Heart left ventricle (tissue), 16 donors: ENCODE measurements around the gene MGAT4D. TPM values are rescaled to one million over a fixed set of nuclear protein-coding genes. Genes with fewer than 3 reads are reported as not detected.
"Not testable (repeated sequence)": the region's sequence is repeated elsewhere in the genome, so short reads cannot be mapped to it uniquely, and the experiment has no call there.

Source experiments
- ATAC-seq, 4 donors: fragments of 200-7000 bp; cut with Tn5 transposase; one replicate each; pipeline ENCODE4 v1.9.1; 2020 to 2022; ENCODE audit warnings: moderate library complexity in 4 of 4, mild to moderate bottlenecking in 3 of 4, moderate number of reproducible peaks in 1 of 4
- DNase-seq, 5 donors: peaks; one replicate each; pipeline ENCODE4 v3.0.0-alpha.2; 2020
- H3K27ac ChIP-seq, 12 donors: fragments of 200-600 bp; sonication (generic) in 4 of 12; one replicate each; pipeline versions ENCODE4 v1.5.0 to v1.8.0; 2016 to 2022; ENCODE audit warnings: mild to moderate bottlenecking in 2 of 12
- H3K27me3 ChIP-seq, 9 donors: fragments of 200-600 bp; sonication (generic) in 2 of 9; one replicate each; pipeline versions ENCODE4 v1.5.1 to v1.8.0; 2016 to 2022; ENCODE audit warnings: mild to moderate bottlenecking in 3 of 9
- H3K36me3 ChIP-seq, 9 donors: fragments of 200-600 bp; sonication (generic) in 2 of 9; one replicate each; pipeline versions ENCODE4 v1.5.0 to v1.8.0; 2018 to 2022; ENCODE audit warnings: mild to moderate bottlenecking in 2 of 9
- H3K4me1 ChIP-seq, 12 donors: fragments of 200-600 bp; sonication (generic) in 4 of 12; one replicate each; pipeline versions ENCODE4 v1.5.0 to v1.8.0; 2016 to 2022; ENCODE audit warnings: mild to moderate bottlenecking in 3 of 12
- H3K4me3 ChIP-seq, 12 donors: fragments of 200-600 bp; sonication (generic) in 4 of 12; one replicate each; pipeline versions ENCODE4 v1.5.0 to v1.8.0; 2017 to 2022; ENCODE audit warnings: mild to moderate bottlenecking in 9 of 12, moderate library complexity in 4 of 12
- H3K9me3 ChIP-seq, 12 donors: fragments of 200-600 bp; sonication (generic) in 4 of 12; one replicate each; pipeline versions ENCODE4 v1.5.0 to v1.8.0; 2016 to 2022; ENCODE audit warnings: mild to moderate bottlenecking in 1 of 12
- CTCF ChIP-seq, 12 donors: fragments of 200-600 bp; sonication (generic) in 4 of 12; IDR thresholded peaks; one replicate each; pipeline versions ENCODE4 v1.5.0 to v1.8.0; 2018 to 2022; ENCODE audit warnings: antibody characterized with exemption in 12 of 12, mild to moderate bottlenecking in 5 of 12
- POLR2A ChIP-seq, 2 donors: fragments of 450-650 bp; IDR thresholded peaks; one replicate each; pipeline ENCODE4 v1.6.1; 2017; ENCODE audit warnings: antibody characterized with exemption in 2 of 2, mild to moderate bottlenecking in 2 of 2, moderate library complexity in 2 of 2
- WGBS, 4 donors: extraction: QIAGEN DNeasy Blood & Tissue Kit in 2 of 4; methylation state at CpG; one replicate each; pipeline versions ENCODE4 v1.1.5 to v1.1.7; 2013 to 2018; 5-methylcytosine and 5-hydroxymethylcytosine counted together
- intact Hi-C, 10 donors: fragments of 100-400 bp; cut with DNase I; formaldehyde crosslinking; loops; one replicate each; pipeline versions ENCODE4 v1.11.1 to v1.14.2; 2022
- polyA plus RNA-seq, 2 donors: library from polyadenylated mRNA; stranded (reverse); fragments of 200-250 nt; gene quantifications; one replicate each; pipeline ENCODE4 v1.2.3, GENCODE V29; 2013
- total RNA-seq, 9 donors: library from RNA; depleted of rRNA in 2 of 9; stranded (reverse); fragments of >200 nt in 2 of 9; fragmentation: NEBNext Ultra II Directional in 3 of 9; extraction: Animal tissue kit (Norgen Biotek cat#: 25700) in 3 of 9; gene quantifications; one replicate each; pipeline versions ENCODE4 v1.1.0 to v1.2.4, GENCODE V29; 2016 to 2023
- donor health status: ischemic (EF 13 %, LVEDD 7.1; RV severe dilation, severe dysfunction).
- donor health status: healthy with polysubstance abuse.
- donor health status: DM: no; HTN: yes; CAD: no.
- donor health status: DM: no; HTN: no; CAD: no.
- donor health status: ischemic (EF 25% LVEDD 6.9; RV normal size, moderate dysfunction).
- donor health status: ischemic (EF 25% LVEDD 5.7; RV mildly dilated, moderate dysfunction).
- donor health status: healthy.
- donor health status: DM: yes; HTN: yes; CAD: no.
- donor health status: ischemic (EF 35%, LVEDD 5.7; RV mildly dilated, moderate dysfunction).
- donor health status: nonischemic (EF 11% LVEDD 7.7; RV severe dilation, severe dysfunction).
- donor health status: DM: yes; HTN: yes; CAD: no.
- donor health status: PGD.
- donor health status: ischemic (EF 29% LVEDD 5.4; RV normal size, mild dysfunction).
- donor health status: nonischemic (EF 23%, LVEDD 6.1; RV moderate dilation, normal function).

MGAT4D gene
- total and polyA plus RNA-seq, 11 donors, result not detected

GRCh38 chr4:140448162-140448561, 49.9 kb downstream of the MGAT4D start:
- H3K36me3 ChIP-seq, result no peaks in the 10 kb centered on the region
- no peak for ATAC-seq
- no peak overlapping the region for H3K27ac ChIP-seq
- peaks cover 0 to 4% (median 0%) of the 10 kb centered on the region in 9 donors for H3K27me3 ChIP-seq
- no peak for TF ChIP-seq POLR2A (IDR thresholded peaks at IDR 0.05)
- no peak for TF ChIP-seq CTCF (IDR thresholded peaks at IDR 0.05)
- H3K9me3 ChIP-seq, result no peaks in the 10 kb centered on the region
- no peak for DNase-seq
- intact Hi-C loops, result no loop called here
- 59 to 80% (median 61%) methylated on average over 3 of the region's 3 CpGs for WGBS, 4 donors
- no peaks in the 10 kb centered on the region for H3K4me1 ChIP-seq
- no peak overlapping the region for H3K4me3 ChIP-seq

GRCh38 chr4:140444347-140444746, 53.7 kb downstream of the MGAT4D start:
- H3K27me3 ChIP-seq, ATAC-seq, H3K4me1 ChIP-seq, intact Hi-C loops, H3K27ac ChIP-seq, H3K36me3 ChIP-seq, DNase-seq, H3K9me3 ChIP-seq, H3K4me3 ChIP-seq: not testable (repeated sequence)
- WGBS, 4 donors, result 82 to 96% (median 91%) methylated on average over 4 of the region's 4 CpGs

- intact Hi-C loops, result loop anchor here in 1 of 10 donors (5.0 kb wide), 1 partner anchor 398 kb away; no protein-coding TSS in a partner anchor
- DNase-seq, result no peak
- no peaks in the 10 kb centered on the region for H3K4me1 ChIP-seq
- no peaks in the 10 kb centered on the region for H3K36me3 ChIP-seq
- H3K27me3 ChIP-seq, result no peaks in the 10 kb centered on the region
- no peaks in the 10 kb centered on the region for H3K9me3 ChIP-seq
- TF ChIP-seq CTCF (IDR thresholded peaks at IDR 0.05) (no peak), POLR2A (IDR thresholded peaks at IDR 0.05) (no peak)
- no peak overlapping the region for H3K27ac ChIP-seq
- no peak for ATAC-seq
- H3K4me3 ChIP-seq, result no peak overlapping the region
These were observed 58.4 kb downstream of the MGAT4D start for GRCh38 chr4:140439644-140440142.

- Histone ChIP-seq H3K36me3 (no peaks in the 10 kb centered on the region), H3K4me1 (peaks cover 0 to 21% (median 0%) of the 10 kb centered on the region in 12 donors), H3K9me3 (no peaks in the 10 kb centered on the region), H3K4me3 (peak overlapping the region; percentile 32 to 80 (median 66)), H3K27me3 (peaks cover 0 to 16% (median 6%) of the 10 kb centered on the region in 9 donors), H3K27ac (peak overlapping the region in 11 of 12 donors; percentile 33 to 91 (median 82))
- DNase-seq, result no peak
- TF ChIP-seq POLR2A (IDR thresholded peaks at IDR 0.05) (no peak), CTCF (IDR thresholded peaks at IDR 0.05) (no peak)
- no peak for ATAC-seq
- intact Hi-C loops, result loop anchor here in 5 of 10 donors (2.0 to 5.0 kb wide), 6 partner anchors 41 to 424 kb away; partner anchors contain the start of genes ELMOD2 (in 3 of the 5) and SCOC (in 1 of the 5)
- 61 to 65% (median 61%) methylated on average over 7 of the region's 7 CpGs for WGBS, 4 donors
These were observed 70.1 kb downstream of the MGAT4D start for GRCh38 chr4:140427919-140428471.
